Liver (tissue), 3 donors: Measurements from ENCODE around the gene PSMD7.

Experiments
- EGR1 ChIP-seq, 2 donors: IDR thresholded peaks; 2 replicates each; pipeline ENCODE4 v1.6.1; 2016 to 2018; ENCODE audit warnings: antibody characterized with exemption in 2 of 2, low read depth in 2 of 2
- HNF4A ChIP-seq, 2 donors: conservative IDR thresholded peaks; 2 replicates each; pipeline ENCODE4 v1.6.1; 2016; ENCODE audit warnings: antibody characterized with exemption in 2 of 2, mild to moderate bottlenecking in 2 of 2
- JUND ChIP-seq, 2 donors: IDR thresholded peaks; 2 replicates each; pipeline ENCODE4 v1.6.1; 2016; ENCODE audit warnings: antibody characterized with exemption in 2 of 2
- NR2F2 ChIP-seq: IDR thresholded peaks from 2 replicates; pipeline ENCODE4 v1.6.1; 2016; ENCODE audit warnings: antibody characterized with exemption
- RAD21 ChIP-seq, 2 donors: IDR thresholded peaks; 2 replicates each; pipeline ENCODE4 v1.6.1; 2016; ENCODE audit warnings: antibody characterized with exemption in 2 of 2, mild to moderate bottlenecking in 2 of 2
- TAF1 ChIP-seq: conservative IDR thresholded peaks from 2 replicates; pipeline ENCODE4 v1.6.1; 2016; ENCODE audit warnings: antibody characterized with exemption, mild to moderate bottlenecking
- TF ChIP-seq, protein P1 (sequence below): fragments of 150-350 bp; IDR thresholded peaks from 2 replicates; pipeline ENCODE4 v1.5.1; 2017; ENCODE audit warnings: improper control_type of control experiment, low read depth, low read length; ENCODE audit not compliant: missing input control
- TF ChIP-seq, protein P2 (sequence below): IDR thresholded peaks from 2 replicates; pipeline ENCODE4 v1.6.1; 2016; ENCODE audit warnings: antibody characterized with exemption
- donor health status: healthy.
- donor health status: healthy.

- TF ChIP-seq NR2F2 (no peak), JUND (IDR thresholded peaks at IDR 0.05) (no peak), RAD21 (IDR thresholded peaks at IDR 0.05) (no peak), EGR1 (IDR thresholded peaks at IDR 0.05; ENCODE audit: low read depth in 2 of 2) (no peak), TAF1 (no peak), HNF4A (conservative IDR thresholded peaks at IDR 0.05) (no peak)
- TF ChIP-seq, protein P1, sequence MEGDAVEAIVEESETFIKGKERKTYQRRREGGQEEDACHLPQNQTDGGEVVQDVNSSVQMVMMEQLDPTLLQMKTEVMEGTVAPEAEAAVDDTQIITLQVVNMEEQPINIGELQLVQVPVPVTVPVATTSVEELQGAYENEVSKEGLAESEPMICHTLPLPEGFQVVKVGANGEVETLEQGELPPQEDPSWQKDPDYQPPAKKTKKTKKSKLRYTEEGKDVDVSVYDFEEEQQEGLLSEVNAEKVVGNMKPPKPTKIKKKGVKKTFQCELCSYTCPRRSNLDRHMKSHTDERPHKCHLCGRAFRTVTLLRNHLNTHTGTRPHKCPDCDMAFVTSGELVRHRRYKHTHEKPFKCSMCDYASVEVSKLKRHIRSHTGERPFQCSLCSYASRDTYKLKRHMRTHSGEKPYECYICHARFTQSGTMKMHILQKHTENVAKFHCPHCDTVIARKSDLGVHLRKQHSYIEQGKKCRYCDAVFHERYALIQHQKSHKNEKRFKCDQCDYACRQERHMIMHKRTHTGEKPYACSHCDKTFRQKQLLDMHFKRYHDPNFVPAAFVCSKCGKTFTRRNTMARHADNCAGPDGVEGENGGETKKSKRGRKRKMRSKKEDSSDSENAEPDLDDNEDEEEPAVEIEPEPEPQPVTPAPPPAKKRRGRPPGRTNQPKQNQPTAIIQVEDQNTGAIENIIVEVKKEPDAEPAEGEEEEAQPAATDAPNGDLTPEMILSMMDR, result no peak
- TF ChIP-seq, protein P2, sequence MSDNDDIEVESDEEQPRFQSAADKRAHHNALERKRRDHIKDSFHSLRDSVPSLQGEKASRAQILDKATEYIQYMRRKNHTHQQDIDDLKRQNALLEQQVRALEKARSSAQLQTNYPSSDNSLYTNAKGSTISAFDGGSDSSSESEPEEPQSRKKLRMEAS, result no peak
Observed at GRCh38 chr16:74291176-74291575, 5.4 kb upstream of the PSMD7 start.
